Caco-2 (cell line): Measurements from ENCODE around the gene PHF21B. TPM values are rescaled to one million over a fixed set of nuclear protein-coding genes. Genes with fewer than 3 reads are reported as not detected.

Experiments
- BruUV-seq: library from RNA; stranded (reverse); fragments of 400-500 nt; replicated peaks from 2 replicates; lab custom pipeline; 2021; lab: Mats Ljungman, UMichigan
- CTCF ChIA-PET: fragments of 300-600 bp; sonication (Branson Sonifier 250); formaldehyde crosslinking; loops from one replicate; lab custom pipeline; 2022; ENCODE audit warnings: antibody characterized with exemption; lab: Charles Lee
- POLR2A ChIA-PET: fragments of 300-600 bp; sonication (Branson Sonifier 250); formaldehyde crosslinking; loops from one replicate; lab custom pipeline; 2022; ENCODE audit warnings: antibody characterized with exemption; lab: Charles Lee
- DNase-seq, 2 experiments: peaks; one replicate each; pipeline versions ENCODE4 v3.0.0 to v3.0.0-alpha.2; 2020 to 2022
- H3K27me3 ChIP-seq: replicated peaks from 2 replicates; pipeline ENCODE4 v1.6.0; 2011; ENCODE audit warnings: low read length; ENCODE audit not compliant: control insufficient read depth, insufficient read depth
- H3K36me3 ChIP-seq: 2 replicates; pipeline ENCODE4 v1.5.1; 2011; ENCODE audit warnings: low read length; ENCODE audit not compliant: control insufficient read depth, insufficient read depth
- H3K4me1 ChIP-seq: fragments of 250-450 bp; sonication (Bioruptor Pico); 2 replicates; pipeline ENCODE4 v1.5.1; 2020; ENCODE audit warnings: mild to moderate bottlenecking
- H3K4me3 ChIP-seq: 2 replicates; pipeline ENCODE4 v1.5.1; 2011; ENCODE audit warnings: low read depth, mild to moderate bottlenecking, control low read depth, low read length
- H3K9me3 ChIP-seq: fragments of 250-450 bp; sonication (Bioruptor Pico); 2 replicates; pipeline ENCODE4 v1.5.1; 2020; ENCODE audit warnings: mild to moderate bottlenecking, moderate library complexity
- H3K27ac Mint-ChIP-seq: one replicate; pipeline ENCODE4 v1.8.0; 2022; ENCODE audit warnings: mixed read lengths; ENCODE audit not compliant: unreplicated experiment
- H3K27me3 Mint-ChIP-seq: one replicate; pipeline ENCODE4 v1.8.0; 2022; ENCODE audit warnings: mixed read lengths; ENCODE audit not compliant: insufficient read depth, unreplicated experiment
- H3K36me3 Mint-ChIP-seq: one replicate; pipeline ENCODE4 v1.8.0; 2022; ENCODE audit warnings: mild to moderate bottlenecking, mixed read lengths; ENCODE audit not compliant: insufficient read depth, unreplicated experiment
- H3K4me1 Mint-ChIP-seq: one replicate; pipeline ENCODE4 v1.8.0; 2022; ENCODE audit warnings: low read depth, mixed read lengths; ENCODE audit not compliant: unreplicated experiment
- H3K4me3 Mint-ChIP-seq: one replicate; pipeline ENCODE4 v1.8.0; 2022; ENCODE audit warnings: mild to moderate bottlenecking, moderate library complexity, mixed read lengths; ENCODE audit not compliant: unreplicated experiment
- H3K9me3 Mint-ChIP-seq: one replicate; pipeline ENCODE4 v1.8.0; 2022; ENCODE audit warnings: mixed read lengths; ENCODE audit not compliant: unreplicated experiment
- CTCF ChIP-seq, 2 experiments: fragments of 200-600 bp in 1 of 2; IDR thresholded peaks; 1 replicate in 1 of 2; 2 replicates in 1 of 2; pipeline versions ENCODE4 v1.5.1 to v1.8.0; 2011 to 2022; ENCODE audit warnings: antibody characterized with exemption in 1 of 2, control low read depth in 1 of 2, inconsistent platforms in 1 of 2, low read depth in 1 of 2, low read length in 1 of 2, mild to moderate bottlenecking in 1 of 2, moderate library complexity in 1 of 2; ENCODE audit not compliant: insufficient read depth in 1 of 2, severe bottlenecking in 1 of 2, unreplicated experiment in 1 of 2
- intact Hi-C: fragments of 100-400 bp; cut with micrococcal nuclease; formaldehyde crosslinking; loops from one replicate; pipeline ENCODE4 v1.10.0; 2022; ENCODE audit not compliant: unreplicated experiment
- total RNA-seq: library from RNA; stranded (reverse); gene quantifications from 2 replicates; pipeline ENCODE4 v1.2.3, GENCODE V29; 2022

PHF21B gene
- total RNA-seq, 1 experiment from 2014 or later: 0.98 TPM

GRCh38 chr22:44930711-44931035, 79.1 kb downstream of the PHF21B start:
- Mint-ChIP-seq H3K4me3 (no peak overlapping the region), H3K27ac (no peak overlapping the region), H3K27me3 (peaks cover 6% of the 10 kb centered on the region), H3K4me1 (peaks cover 7% of the 10 kb centered on the region), H3K36me3 (no peaks in the 10 kb centered on the region), H3K9me3 (no peaks in the 10 kb centered on the region)
- H3K4me3 ChIP-seq: no peak overlapping the region
- peaks cover 8% of the 10 kb centered on the region; the same call in 1 of the 2 replicates for H3K4me1 ChIP-seq
- intact Hi-C loops: no loop called here
- ChIA-PET CTCF (no interaction called here), POLR2A (no interaction called here)
- H3K9me3 ChIP-seq: no peaks in the 10 kb centered on the region
- no peaks in the 10 kb centered on the region; the same call in 1 of the 2 replicates for H3K27me3 ChIP-seq
- no peak for DNase-seq
- TF ChIP-seq CTCF (IDR thresholded peaks at IDR 0.05; ENCODE audit: insufficient read depth in 1 of 2, low read depth in 1 of 2, low read length in 1 of 2, severe bottlenecking in 1 of 2, unreplicated experiment in 1 of 2): no peak
- no peaks in the 10 kb centered on the region for H3K36me3 ChIP-seq
- no TSS peak for BruUV-seq

- DNase-seq: no peak
- H3K4me3 Mint-ChIP-seq: no peak overlapping the region
- no peaks in the 10 kb centered on the region for H3K36me3 Mint-ChIP-seq
- intact Hi-C loops: no loop called here
- H3K36me3 ChIP-seq: no peaks in the 10 kb centered on the region
- ChIA-PET CTCF (no interaction called here), POLR2A (no interaction called here)
- no peaks in the 10 kb centered on the region for H3K9me3 Mint-ChIP-seq
- no TSS peak for BruUV-seq
- no peaks in the 10 kb centered on the region; the same call in 1 of the 2 replicates for H3K27me3 ChIP-seq
- no peaks in the 10 kb centered on the region for H3K9me3 ChIP-seq
- H3K27me3 Mint-ChIP-seq: peaks cover 6% of the 10 kb centered on the region
- peaks cover 7% of the 10 kb centered on the region for H3K4me1 Mint-ChIP-seq
- H3K4me3 ChIP-seq: no peak overlapping the region
- no peak overlapping the region for H3K27ac Mint-ChIP-seq
- no peak for TF ChIP-seq CTCF (IDR thresholded peaks at IDR 0.05; ENCODE audit: insufficient read depth in 1 of 2, low read depth in 1 of 2, low read length in 1 of 2, severe bottlenecking in 1 of 2, unreplicated experiment in 1 of 2)
- H3K4me1 ChIP-seq: peaks cover 8% of the 10 kb centered on the region; the same call in 1 of the 2 replicates
Measured at GRCh38 chr22:44930016-44930710, 79.6 kb downstream of the PHF21B start.

DNA sequence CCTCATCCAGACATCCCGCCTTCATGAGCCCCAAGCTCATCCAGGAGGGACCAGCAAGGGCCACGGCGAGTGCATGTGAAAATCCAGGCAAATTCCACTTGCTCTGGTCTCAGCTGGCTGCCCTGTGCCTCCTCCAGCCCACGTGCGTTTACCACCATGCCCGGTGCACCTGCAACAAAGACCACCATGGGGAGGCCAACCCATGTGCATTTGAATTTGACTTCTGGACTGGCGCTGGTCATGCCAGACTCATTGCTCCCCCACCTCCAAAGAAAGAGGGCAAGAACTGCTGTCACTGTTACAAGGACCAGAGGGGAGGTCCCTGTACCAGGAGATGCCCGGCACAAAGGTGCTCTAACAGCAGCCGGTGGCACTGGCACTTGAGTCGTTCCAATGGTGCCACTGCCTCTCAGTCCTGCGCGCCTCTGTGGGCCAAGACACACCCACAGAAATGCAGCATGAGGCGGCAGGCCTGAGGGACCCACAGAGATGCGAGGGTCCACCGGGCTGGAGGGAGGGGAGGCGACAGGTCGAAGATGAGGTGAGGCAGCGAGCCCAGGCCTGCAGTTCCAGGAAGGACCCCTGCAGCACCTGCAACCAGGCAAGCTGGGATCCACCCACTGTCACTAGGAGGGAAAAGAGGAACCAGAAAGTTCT, 80.3 kb downstream of the PHF21B start:
- H3K27me3 Mint-ChIP-seq: peaks cover 3% of the 10 kb centered on the region
- ChIA-PET POLR2A (no interaction called here), CTCF (no interaction called here)
- intact Hi-C loops: no loop called here
- H3K36me3 Mint-ChIP-seq: no peaks in the 10 kb centered on the region
- no peak overlapping the region for H3K27ac Mint-ChIP-seq
- H3K9me3 Mint-ChIP-seq: no peaks in the 10 kb centered on the region
- no TSS peak for BruUV-seq
- Histone ChIP-seq H3K36me3 (no peaks in the 10 kb centered on the region), H3K9me3 (no peaks in the 10 kb centered on the region), H3K4me3 (no peak overlapping the region), H3K27me3 (no peaks in the 10 kb centered on the region; the same call in 1 of the 2 replicates), H3K4me1 (peaks cover 8% of the 10 kb centered on the region; the same call in 1 of the 2 replicates)
- no peak for DNase-seq
- no peak overlapping the region for H3K4me3 Mint-ChIP-seq
- no peak for TF ChIP-seq CTCF (IDR thresholded peaks at IDR 0.05; ENCODE audit: insufficient read depth in 1 of 2, low read depth in 1 of 2, low read length in 1 of 2, severe bottlenecking in 1 of 2, unreplicated experiment in 1 of 2)
- peaks cover 7% of the 10 kb centered on the region for H3K4me1 Mint-ChIP-seq
